ENCODE data around the gene FEN1.

FEN1 gene

DNA sequence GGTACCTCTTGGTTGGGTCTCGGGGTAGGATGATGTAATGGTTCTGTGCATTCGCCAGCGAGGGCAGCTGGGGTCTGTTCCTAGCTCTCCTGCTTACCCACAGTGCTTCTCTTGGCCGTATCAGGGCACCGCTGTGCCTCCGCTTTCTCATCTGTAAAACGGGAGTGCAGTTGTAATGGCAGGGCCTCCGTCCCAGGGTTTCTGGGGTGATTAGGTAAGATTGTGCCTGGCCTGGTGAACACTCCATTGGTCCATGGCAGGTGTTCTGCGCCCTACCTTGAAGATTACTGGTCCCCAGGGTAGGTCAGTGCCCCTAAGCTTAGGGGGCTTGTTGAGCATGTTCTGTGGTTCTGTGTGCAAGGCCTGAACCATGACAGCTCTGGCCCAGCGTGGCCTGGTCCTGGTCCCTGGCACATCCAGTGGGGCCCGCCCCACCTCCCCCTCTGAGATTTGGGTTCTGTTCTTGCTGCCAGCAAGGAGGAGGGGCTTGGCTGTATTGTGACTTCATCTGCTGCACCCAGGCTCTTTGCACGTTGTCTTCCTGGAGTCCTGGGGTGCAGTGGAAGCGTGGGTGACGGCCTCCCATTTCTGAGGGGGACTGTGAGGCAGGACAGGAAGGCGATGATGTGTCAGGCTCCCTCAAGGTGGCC lies 35.4 kb upstream of the FEN1 start:
- no peak for DNase-seq

GRCh38 chr11:61760946-61761345 lies 31.8 kb upstream of the FEN1 start:
- no peak for DNase-seq

DNA sequence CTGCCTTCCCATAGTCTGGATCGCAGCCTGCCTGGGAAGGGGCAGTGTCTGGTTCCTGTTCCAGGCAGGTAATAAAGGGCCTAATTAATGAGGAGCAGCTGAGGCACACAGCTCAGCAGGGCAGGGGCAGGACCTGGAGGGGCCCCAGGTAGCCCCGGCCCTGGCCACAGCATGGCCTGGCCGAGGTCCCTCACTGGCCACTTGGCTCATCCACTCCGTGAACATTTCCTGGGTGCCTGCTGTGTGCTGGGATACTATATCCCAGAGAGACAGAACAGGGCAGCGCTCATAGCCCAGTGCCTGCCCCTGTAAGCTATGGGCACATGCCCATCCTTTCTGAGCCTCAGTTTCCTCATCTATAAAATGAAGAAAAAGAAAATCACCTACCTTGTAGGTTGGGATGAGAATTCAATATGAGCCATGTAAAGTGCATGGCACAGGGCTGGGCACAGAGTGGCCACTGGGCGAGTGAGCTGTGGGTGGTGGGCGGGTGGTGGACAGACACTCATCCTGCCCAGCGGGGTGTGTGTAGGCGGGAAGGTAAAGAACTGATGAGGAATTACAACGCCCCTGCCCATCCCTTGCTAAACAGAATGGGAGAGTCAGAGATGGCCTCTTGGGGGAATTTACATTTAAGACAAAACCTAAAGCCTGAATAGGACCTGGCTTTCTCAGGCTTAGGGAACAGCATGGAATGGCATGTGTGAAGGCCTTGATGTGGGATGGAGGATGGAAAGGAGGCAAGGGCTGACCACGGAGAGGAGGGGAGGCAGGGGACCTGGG lies 31.1 kb upstream of the FEN1 start:
- no peak for DNase-seq

- DNase-seq: no peak
Observed at GRCh38 chr11:61762223-61762615, 30.5 kb upstream of the FEN1 start.

- no peak for DNase-seq
Observed at GRCh38 chr11:61762798-61763197, 29.9 kb upstream of the FEN1 start.

- no peak for DNase-seq
Observed at GRCh38 chr11:61763930-61764605, 28.6 kb upstream of the FEN1 start.

GRCh38 chr11:61764606-61765260 lies 28.0 kb upstream of the FEN1 start:
- no peak for DNase-seq

- DNase-seq: no peak
Observed at GRCh38 chr11:61765550-61766253, 27.0 kb upstream of the FEN1 start.

- no peak for DNase-seq
Observed at GRCh38 chr11:61766353-61766841, 26.3 kb upstream of the FEN1 start.

- no peak for DNase-seq
Observed at GRCh38 chr11:61768376-61769076, 24.2 kb upstream of the FEN1 start.

GRCh38 chr11:61769169-61769920 lies 23.4 kb upstream of the FEN1 start:
- DNase-seq: no peak

- no peak for DNase-seq
Observed at GRCh38 chr11:61769946-61770683, 22.6 kb upstream of the FEN1 start.

DNA sequence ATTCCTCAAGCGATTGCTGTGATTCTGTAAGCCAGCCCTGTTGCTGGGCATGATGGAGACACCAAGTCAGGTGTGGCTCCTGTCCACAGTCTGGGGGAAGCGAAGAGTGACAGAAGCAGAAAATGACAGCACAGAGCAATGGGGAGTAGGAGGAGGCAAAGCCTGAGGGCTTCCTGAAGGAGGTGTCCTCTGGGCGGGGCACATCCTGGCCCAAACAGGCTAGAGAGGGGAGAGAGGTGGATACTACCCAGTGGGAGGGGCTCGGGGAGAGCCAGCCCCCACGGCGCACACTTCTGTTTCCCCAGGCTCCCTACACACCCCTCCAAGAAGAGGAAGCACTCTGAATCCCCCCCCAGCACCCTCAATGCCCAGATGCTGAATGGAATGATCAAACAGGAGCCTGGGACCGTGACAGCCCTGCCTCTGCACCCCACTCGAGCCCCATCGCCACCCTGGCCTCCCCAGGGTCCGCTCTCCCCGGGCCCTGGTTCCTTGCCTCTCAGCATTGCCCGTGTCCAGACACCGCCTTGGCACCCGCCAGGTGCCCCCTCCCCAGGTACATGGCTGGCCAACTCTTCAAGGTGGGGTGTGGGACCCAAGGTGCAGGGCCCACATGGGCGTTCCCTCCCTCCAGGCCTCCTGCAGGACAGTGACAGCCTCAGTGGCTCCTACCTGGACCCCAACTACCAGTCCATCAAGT lies 21.4 kb upstream of the FEN1 start:
- no peak for DNase-seq

DNA sequence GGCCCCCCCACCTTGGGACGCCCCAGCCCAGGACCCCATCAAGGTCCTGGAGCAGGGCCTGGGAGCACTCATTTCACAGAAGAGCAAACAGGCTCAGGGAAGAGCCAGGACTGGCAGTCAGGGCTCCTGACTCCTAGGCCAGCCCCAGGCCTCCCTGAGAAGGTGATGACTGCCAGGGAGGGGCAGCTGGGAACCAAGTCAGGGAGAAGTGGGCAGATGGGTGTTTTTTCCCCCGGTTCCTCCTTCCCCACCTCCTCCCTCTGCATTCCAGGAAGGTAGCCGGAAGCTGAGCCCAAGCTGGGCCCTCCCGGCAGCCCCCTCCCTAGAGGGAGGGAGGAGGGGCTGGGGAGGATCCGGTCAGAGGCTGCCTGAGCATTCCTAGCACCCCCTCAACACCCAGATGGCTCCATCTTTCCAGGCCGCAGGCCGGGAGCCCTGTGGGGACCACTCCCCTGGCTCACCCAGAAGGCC lies 20.7 kb upstream of the FEN1 start:
- no peak for DNase-seq

DNA sequence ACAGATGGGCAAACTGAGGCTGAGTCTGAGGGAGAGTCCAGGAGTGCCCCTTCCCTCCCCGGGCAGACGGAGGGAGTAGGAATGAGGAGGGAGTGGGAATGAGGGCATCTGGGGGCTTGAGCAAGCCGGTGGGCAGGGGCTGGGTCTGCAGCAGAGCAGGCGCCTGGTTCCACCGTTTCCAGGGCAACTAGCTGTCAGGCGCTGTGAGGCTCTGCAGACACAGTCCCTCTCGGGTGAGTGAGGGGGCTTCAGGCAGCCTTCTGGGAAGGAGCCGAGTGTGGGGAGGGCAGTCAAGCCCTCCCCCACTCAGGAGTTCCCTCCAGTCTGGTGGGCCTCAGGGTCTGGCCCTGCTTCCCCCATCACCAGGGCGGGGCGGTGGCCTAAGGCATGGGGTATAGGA lies 19.4 kb upstream of the FEN1 start:
- DNase-seq: no peak

- DNase-seq: no peak
Observed at GRCh38 chr11:61773809-61774208, 18.9 kb upstream of the FEN1 start.

DNA sequence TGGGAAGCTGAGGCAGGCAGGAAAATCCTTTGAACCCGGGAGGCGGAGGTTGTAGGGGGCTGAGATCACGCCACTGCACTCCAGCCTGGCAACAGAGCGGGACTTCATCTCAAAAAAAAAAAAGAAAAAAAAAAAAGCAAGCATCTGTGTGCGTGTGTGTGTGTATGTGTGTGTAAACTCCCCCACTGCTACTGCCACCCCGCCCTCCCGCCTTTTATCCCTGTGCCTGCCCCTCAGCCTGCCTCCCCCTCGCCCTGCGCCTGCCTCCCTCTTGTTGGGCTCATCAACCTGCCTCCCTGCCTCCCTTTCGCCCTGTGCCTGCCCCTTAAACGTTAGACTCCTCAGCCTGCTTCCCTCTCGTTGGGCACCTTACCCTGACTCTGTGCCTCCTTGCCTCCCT lies 18.3 kb upstream of the FEN1 start:
- no peak for DNase-seq

GRCh38 chr11:61775106-61775505 lies 17.6 kb upstream of the FEN1 start:
- DNase-seq: no peak

Data from CD4-positive, alpha-beta T cell treated with Interleukin-17A for 4 hours (primary cell).